ENCODE data around the gene SCN3B.

DNA sequence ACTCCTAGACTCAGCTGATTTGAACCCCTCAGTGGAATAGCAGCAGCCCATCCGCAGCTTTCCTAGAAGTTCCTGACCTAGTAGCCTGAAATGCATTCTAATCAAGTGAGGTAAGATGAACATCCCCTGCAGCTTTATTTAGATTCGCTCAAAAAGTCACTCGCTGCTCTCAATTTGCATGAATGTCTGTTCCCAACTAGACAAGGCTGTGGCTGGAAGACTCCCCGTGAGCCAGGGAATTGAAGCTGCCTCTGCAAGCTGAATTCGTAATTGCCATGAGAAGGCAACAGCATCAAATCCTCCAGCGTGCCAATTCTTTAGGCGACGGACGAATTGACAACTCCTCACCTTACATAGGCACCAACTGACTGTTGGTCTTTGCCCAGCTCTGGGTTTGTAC lies 17.1 kb upstream of the SCN3B start:
- TF ChIP-seq, protein P1, sequence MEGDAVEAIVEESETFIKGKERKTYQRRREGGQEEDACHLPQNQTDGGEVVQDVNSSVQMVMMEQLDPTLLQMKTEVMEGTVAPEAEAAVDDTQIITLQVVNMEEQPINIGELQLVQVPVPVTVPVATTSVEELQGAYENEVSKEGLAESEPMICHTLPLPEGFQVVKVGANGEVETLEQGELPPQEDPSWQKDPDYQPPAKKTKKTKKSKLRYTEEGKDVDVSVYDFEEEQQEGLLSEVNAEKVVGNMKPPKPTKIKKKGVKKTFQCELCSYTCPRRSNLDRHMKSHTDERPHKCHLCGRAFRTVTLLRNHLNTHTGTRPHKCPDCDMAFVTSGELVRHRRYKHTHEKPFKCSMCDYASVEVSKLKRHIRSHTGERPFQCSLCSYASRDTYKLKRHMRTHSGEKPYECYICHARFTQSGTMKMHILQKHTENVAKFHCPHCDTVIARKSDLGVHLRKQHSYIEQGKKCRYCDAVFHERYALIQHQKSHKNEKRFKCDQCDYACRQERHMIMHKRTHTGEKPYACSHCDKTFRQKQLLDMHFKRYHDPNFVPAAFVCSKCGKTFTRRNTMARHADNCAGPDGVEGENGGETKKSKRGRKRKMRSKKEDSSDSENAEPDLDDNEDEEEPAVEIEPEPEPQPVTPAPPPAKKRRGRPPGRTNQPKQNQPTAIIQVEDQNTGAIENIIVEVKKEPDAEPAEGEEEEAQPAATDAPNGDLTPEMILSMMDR (conservative IDR thresholded peaks at IDR 0.05; ENCODE audit: low read depth, low read length) = no peak
- no peak for TF ChIP-seq EZH2 (IDR thresholded peaks at IDR 0.05; ENCODE audit: low read length, unreplicated experiment)
